Tibial nerve (tissue), 3 donors: ENCODE measurements around the gene ATP2A1.
"Not testable (repeated sequence)": the region's sequence is repeated elsewhere in the genome, so short reads cannot be mapped to it uniquely, and the experiment has no call there.

ENCODE experiments used
- CTCF ChIP-seq, 5 experiments: fragments of 200-600 bp in 3 of 5; fragments of 450-650 bp in 2 of 5; sonication (generic) in 3 of 5; IDR thresholded peaks; one replicate each; pipeline ENCODE4 v1.5.1; 2016 to 2019; ENCODE audit warnings: antibody characterized with exemption in 5 of 5, mild to moderate bottlenecking in 3 of 5, moderate library complexity in 2 of 5
- POLR2A ChIP-seq, 2 donors: fragments of 450-650 bp; IDR thresholded peaks; one replicate each; pipeline ENCODE4 v1.6.1; 2017; ENCODE audit warnings: antibody characterized with exemption in 2 of 2, mild to moderate bottlenecking in 2 of 2, moderate library complexity in 2 of 2

GRCh38 chr16:28881565-28881964 is 3.3 kb downstream of the ATP2A1 start:
- TF ChIP-seq POLR2A, CTCF (IDR thresholded peaks at IDR 0.05): not testable (repeated sequence)
